Memory B cell (primary cell): Measurements from ENCODE around the gene LDLRAD3.

ENCODE experiments used
- ATAC-seq: fragments of 150-1000 bp; cut with Tn5 transposase; 2 replicates; pipeline ENCODE4 v1.10.0; 2021; ENCODE audit warnings: low read depth, mild to moderate bottlenecking, moderate library complexity
- DNase-seq, 2 donors: peaks; one replicate each; pipeline ENCODE4 v3.0.0; 2022; ENCODE audit warnings: low spot score in 2 of 2
- H3K27ac Mint-ChIP-seq: one replicate; pipeline ENCODE4 v1.8.0; 2022; ENCODE audit warnings: mild to moderate bottlenecking, moderate library complexity, mixed read lengths
- H3K27me3 Mint-ChIP-seq: one replicate; pipeline ENCODE4 v1.8.0; 2022; ENCODE audit warnings: mixed read lengths
- H3K36me3 Mint-ChIP-seq: one replicate; pipeline ENCODE4 v1.8.0; 2022; ENCODE audit warnings: mild to moderate bottlenecking, mixed read lengths
- H3K4me1 Mint-ChIP-seq: one replicate; pipeline ENCODE4 v1.8.0; 2022; ENCODE audit warnings: mixed read lengths
- H3K4me3 Mint-ChIP-seq: one replicate; pipeline ENCODE4 v1.8.0; 2022; ENCODE audit warnings: mild to moderate bottlenecking, moderate library complexity, mixed read lengths
- H3K9me3 Mint-ChIP-seq: one replicate; pipeline ENCODE4 v1.8.0; 2022; ENCODE audit warnings: mixed read lengths

The LDLRAD3 gene

GRCh38 chr11:35934981-35935380 is 8.9 kb upstream of the LDLRAD3 start:
- H3K27me3 Mint-ChIP-seq: peaks cover 9% of the 10 kb centered on the region
- no peak overlapping the region for H3K27ac Mint-ChIP-seq
- DNase-seq (no peak), ATAC-seq (no peak)
- H3K4me3 Mint-ChIP-seq: no peak overlapping the region
- no peaks in the 10 kb centered on the region for H3K36me3 Mint-ChIP-seq
- H3K9me3 Mint-ChIP-seq: no peaks in the 10 kb centered on the region
- no peaks in the 10 kb centered on the region for H3K4me1 Mint-ChIP-seq

GRCh38 chr11:35935390-35935789 is 8.5 kb upstream of the LDLRAD3 start:
- H3K27me3 Mint-ChIP-seq: peaks cover 9% of the 10 kb centered on the region
- H3K4me1 Mint-ChIP-seq: no peaks in the 10 kb centered on the region
- H3K9me3 Mint-ChIP-seq: no peaks in the 10 kb centered on the region
- H3K36me3 Mint-ChIP-seq: no peaks in the 10 kb centered on the region
- no peak overlapping the region for H3K4me3 Mint-ChIP-seq
- no peak for ATAC-seq
- no peak overlapping the region for H3K27ac Mint-ChIP-seq
- no peak for DNase-seq

- H3K9me3 Mint-ChIP-seq: no peaks in the 10 kb centered on the region
- H3K27me3 Mint-ChIP-seq: peaks cover 8% of the 10 kb centered on the region
Observed at GRCh38 chr11:35937111-35937510, 6.8 kb upstream of the LDLRAD3 start.

GRCh38 chr11:35937700-35938099 is 6.2 kb upstream of the LDLRAD3 start:
- ATAC-seq (no peak), DNase-seq (no peak)
- no peaks in the 10 kb centered on the region for H3K4me1 Mint-ChIP-seq
- H3K27me3 Mint-ChIP-seq: peaks cover 8% of the 10 kb centered on the region
- H3K27ac Mint-ChIP-seq: no peak overlapping the region
- no peak overlapping the region for H3K4me3 Mint-ChIP-seq
- no peaks in the 10 kb centered on the region for H3K36me3 Mint-ChIP-seq
- no peaks in the 10 kb centered on the region for H3K9me3 Mint-ChIP-seq

More at GRCh38 chr11:35937111-35937510, 6.8 kb upstream of the LDLRAD3 start:
- no peak for DNase-seq
- H3K36me3 Mint-ChIP-seq: no peaks in the 10 kb centered on the region
- no peak overlapping the region for H3K4me3 Mint-ChIP-seq
- no peak overlapping the region for H3K27ac Mint-ChIP-seq
- ATAC-seq: no peak
- H3K4me1 Mint-ChIP-seq: no peaks in the 10 kb centered on the region

GRCh38 chr11:35938231-35938630 is 5.6 kb upstream of the LDLRAD3 start:
- ATAC-seq: no peak
- Mint-ChIP-seq H3K27ac (no peak overlapping the region), H3K36me3 (no peaks in the 10 kb centered on the region), H3K4me1 (no peaks in the 10 kb centered on the region), H3K9me3 (no peaks in the 10 kb centered on the region), H3K27me3 (peaks cover 8% of the 10 kb centered on the region), H3K4me3 (no peak overlapping the region)
- no peak for DNase-seq

- peaks cover 13% of the 10 kb centered on the region for H3K27me3 Mint-ChIP-seq
- DNase-seq: no peak
- no peak for ATAC-seq
- no peaks in the 10 kb centered on the region for H3K36me3 Mint-ChIP-seq
- no peaks in the 10 kb centered on the region for H3K9me3 Mint-ChIP-seq
- H3K27ac Mint-ChIP-seq: no peak overlapping the region
- peaks cover 3% of the 10 kb centered on the region for H3K4me1 Mint-ChIP-seq
- peak overlapping the region; percentile 77 for H3K4me3 Mint-ChIP-seq
Observed at GRCh38 chr11:35943309-35943708, 553 bp upstream of the LDLRAD3 start.

- DNase-seq (no peak), ATAC-seq (no peak)
- Mint-ChIP-seq H3K27me3 (peaks cover 16% of the 10 kb centered on the region), H3K4me3 (peak overlapping the region; percentile 71), H3K9me3 (no peaks in the 10 kb centered on the region), H3K36me3 (no peaks in the 10 kb centered on the region), H3K27ac (no peak overlapping the region), H3K4me1 (peaks cover 3% of the 10 kb centered on the region)
Observed at GRCh38 chr11:35944503-35945136, 758 bp downstream of the LDLRAD3 start.

- Mint-ChIP-seq H3K27ac (no peak overlapping the region), H3K36me3 (no peaks in the 10 kb centered on the region), H3K27me3 (peaks cover 16% of the 10 kb centered on the region), H3K4me1 (peaks cover 3% of the 10 kb centered on the region), H3K9me3 (no peaks in the 10 kb centered on the region), H3K4me3 (peak overlapping the region; percentile 71)
- ATAC-seq (no peak), DNase-seq (no peak)
Observed at GRCh38 chr11:35945137-35945518, 1.3 kb downstream of the LDLRAD3 start.

- Mint-ChIP-seq H3K4me3 (no peak overlapping the region), H3K9me3 (no peaks in the 10 kb centered on the region), H3K36me3 (no peaks in the 10 kb centered on the region), H3K27me3 (peaks cover 16% of the 10 kb centered on the region), H3K27ac (no peak overlapping the region), H3K4me1 (peaks cover 3% of the 10 kb centered on the region)
- ATAC-seq (no peak), DNase-seq (no peak)
Observed at GRCh38 chr11:35946766-35947165, 2.9 kb downstream of the LDLRAD3 start.

- peaks cover 16% of the 10 kb centered on the region for H3K27me3 Mint-ChIP-seq
- no peak overlapping the region for H3K4me3 Mint-ChIP-seq
- no peak overlapping the region for H3K27ac Mint-ChIP-seq
- DNase-seq (no peak), ATAC-seq (no peak)
- H3K4me1 Mint-ChIP-seq: peaks cover 3% of the 10 kb centered on the region
- no peaks in the 10 kb centered on the region for H3K36me3 Mint-ChIP-seq
- H3K9me3 Mint-ChIP-seq: no peaks in the 10 kb centered on the region
Observed at GRCh38 chr11:35947437-35947836, 3.6 kb downstream of the LDLRAD3 start.

- no peaks in the 10 kb centered on the region for H3K4me1 Mint-ChIP-seq
- no peaks in the 10 kb centered on the region for H3K36me3 Mint-ChIP-seq
- H3K4me3 Mint-ChIP-seq: no peak overlapping the region
- no peaks in the 10 kb centered on the region for H3K9me3 Mint-ChIP-seq
- DNase-seq (no peak), ATAC-seq (no peak)
- peaks cover 15% of the 10 kb centered on the region for H3K27me3 Mint-ChIP-seq
- H3K27ac Mint-ChIP-seq: no peak overlapping the region
Observed at GRCh38 chr11:35949242-35949641, 5.4 kb downstream of the LDLRAD3 start.

- ATAC-seq (no peak), DNase-seq (no peak)
- no peaks in the 10 kb centered on the region for H3K9me3 Mint-ChIP-seq
- H3K27me3 Mint-ChIP-seq: peaks cover 10% of the 10 kb centered on the region
- H3K36me3 Mint-ChIP-seq: no peaks in the 10 kb centered on the region
- H3K4me1 Mint-ChIP-seq: no peaks in the 10 kb centered on the region
- H3K27ac Mint-ChIP-seq: no peak overlapping the region
- H3K4me3 Mint-ChIP-seq: no peak overlapping the region
Observed at GRCh38 chr11:35950082-35950481, 6.2 kb downstream of the LDLRAD3 start.

GRCh38 chr11:35951680-35952079 is 7.8 kb downstream of the LDLRAD3 start:
- H3K36me3 Mint-ChIP-seq: no peaks in the 10 kb centered on the region
- DNase-seq: no peak
- H3K27ac Mint-ChIP-seq: no peak overlapping the region
- no peak overlapping the region for H3K4me3 Mint-ChIP-seq
- H3K9me3 Mint-ChIP-seq: no peaks in the 10 kb centered on the region
- peaks cover 8% of the 10 kb centered on the region for H3K27me3 Mint-ChIP-seq
- no peak for ATAC-seq
- H3K4me1 Mint-ChIP-seq: no peaks in the 10 kb centered on the region

- no peaks in the 10 kb centered on the region for H3K4me1 Mint-ChIP-seq
- no peak for ATAC-seq
- peaks cover 7% of the 10 kb centered on the region for H3K27me3 Mint-ChIP-seq
- no peak for DNase-seq
- H3K9me3 Mint-ChIP-seq: no peaks in the 10 kb centered on the region
- H3K4me3 Mint-ChIP-seq: no peak overlapping the region
- no peak overlapping the region for H3K27ac Mint-ChIP-seq
- no peaks in the 10 kb centered on the region for H3K36me3 Mint-ChIP-seq
Observed at GRCh38 chr11:35953081-35953760, 9.4 kb downstream of the LDLRAD3 start.

- Mint-ChIP-seq H3K4me3 (no peak overlapping the region), H3K27me3 (peaks cover 4% of the 10 kb centered on the region), H3K4me1 (no peaks in the 10 kb centered on the region), H3K36me3 (no peaks in the 10 kb centered on the region), H3K27ac (no peak overlapping the region), H3K9me3 (no peaks in the 10 kb centered on the region)
- DNase-seq: no peak
- ATAC-seq: no peak
Observed at GRCh38 chr11:35954205-35954604, 10.3 kb downstream of the LDLRAD3 start.
